ENCODE data around the gene ALS2.
"Not testable (repeated sequence)": the region's sequence is repeated elsewhere in the genome, so short reads cannot be mapped to it uniquely, and the experiment has no call there.

Gene ALS2

DNA sequence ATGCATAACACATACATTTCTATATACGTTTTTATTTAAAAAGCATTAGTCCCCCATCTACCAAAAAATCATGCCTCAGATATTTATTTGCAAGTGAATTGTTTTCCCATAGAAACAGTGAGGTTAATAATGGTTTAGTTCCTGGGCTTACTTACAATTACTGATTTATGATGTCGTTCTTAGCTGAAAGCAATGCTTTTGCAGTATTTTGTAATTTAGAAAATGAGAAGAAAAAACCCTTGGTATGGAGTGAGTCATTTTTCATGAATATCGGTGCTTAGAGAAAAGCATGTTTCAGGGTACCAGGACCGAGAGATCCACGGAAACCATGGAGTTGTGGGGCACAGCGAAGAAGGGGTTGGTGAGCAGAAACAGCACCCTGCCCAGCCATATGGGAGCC is 13.6 kb upstream of the ALS2 start:
- no peak for DNase-seq (ENCODE audit: low read depth, low spot score)

GRCh38 chr2:201793631-201794030 is 12.9 kb upstream of the ALS2 start:
- DNase-seq (ENCODE audit: low read depth, low spot score), result no peak

GRCh38 chr2:201790989-201791388 is 10.3 kb upstream of the ALS2 start:
- no peak for DNase-seq (ENCODE audit: low read depth, low spot score)

- no peak for DNase-seq (ENCODE audit: low read depth, low spot score)
These were observed 9.6 kb upstream of the ALS2 start for GRCh38 chr2:201790291-201790690.

DNA sequence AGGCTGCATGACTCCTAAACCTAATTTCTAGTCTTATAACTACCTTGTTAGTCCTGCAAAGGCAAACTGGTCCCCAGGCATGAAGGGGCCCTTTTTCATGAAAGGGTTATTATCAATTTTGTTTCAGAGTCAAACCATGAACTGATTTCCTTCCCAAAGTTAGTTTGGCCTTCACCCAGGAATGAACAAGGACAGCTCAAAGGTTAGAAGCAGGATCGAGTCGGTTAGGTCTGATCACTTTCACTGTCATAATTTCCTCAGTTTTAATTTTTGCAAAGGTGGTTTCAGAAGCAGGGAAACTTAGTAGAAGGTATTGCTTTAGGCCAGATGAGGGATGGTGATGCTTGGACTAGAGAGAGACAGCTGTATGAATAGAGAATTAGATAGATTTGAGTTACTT is 8.7 kb upstream of the ALS2 start:
- DNase-seq (ENCODE audit: low read depth, low spot score), result no peak

GRCh38 chr2:201788371-201788770 is 7.6 kb upstream of the ALS2 start:
- no peak for DNase-seq (ENCODE audit: low read depth, low spot score)

DNA sequence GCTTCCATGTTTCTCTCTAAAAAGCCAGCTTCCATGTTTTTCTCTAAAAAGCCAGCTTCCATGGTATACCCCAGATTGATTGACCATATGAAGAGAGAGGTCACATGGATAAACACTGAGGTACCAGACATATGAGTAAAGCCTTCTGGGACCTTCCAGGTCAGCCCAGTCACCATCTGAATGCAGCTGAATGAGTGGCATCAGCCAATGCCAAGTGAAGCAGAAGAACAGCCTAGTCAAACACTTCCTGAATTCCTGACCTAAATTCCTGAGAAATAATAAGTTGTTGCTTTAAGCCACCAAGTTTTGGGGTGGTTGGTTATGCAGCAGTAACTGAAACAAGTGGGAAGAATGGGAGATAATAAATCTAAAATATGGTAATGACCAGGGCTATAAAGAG is 5.7 kb upstream of the ALS2 start:
- no peak for DNase-seq (ENCODE audit: low read depth, low spot score)

DNA sequence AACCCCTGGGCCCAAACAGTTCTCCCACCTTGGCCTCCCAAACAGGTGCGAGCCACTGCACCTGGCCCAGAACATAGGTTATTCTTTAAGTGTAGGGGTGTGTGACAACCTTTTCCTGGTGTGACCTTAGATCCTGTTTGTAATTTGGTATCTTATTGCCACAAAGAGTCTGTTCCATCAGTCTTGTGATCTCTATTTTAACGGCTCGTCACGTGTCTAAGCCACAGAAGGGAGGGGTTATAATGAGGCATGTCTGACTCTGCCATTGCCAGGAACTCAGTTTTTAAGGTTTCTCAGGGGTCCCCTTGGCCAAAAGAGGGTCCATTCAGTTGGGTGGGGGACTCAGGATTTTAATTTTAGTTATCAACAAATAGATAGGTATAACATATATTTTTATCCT is 4.4 kb upstream of the ALS2 start:
- no peak for DNase-seq (ENCODE audit: low read depth, low spot score)

- no peak for DNase-seq (ENCODE audit: low read depth, low spot score)
These were observed 3.8 kb upstream of the ALS2 start for GRCh38 chr2:201784563-201784962.

DNA sequence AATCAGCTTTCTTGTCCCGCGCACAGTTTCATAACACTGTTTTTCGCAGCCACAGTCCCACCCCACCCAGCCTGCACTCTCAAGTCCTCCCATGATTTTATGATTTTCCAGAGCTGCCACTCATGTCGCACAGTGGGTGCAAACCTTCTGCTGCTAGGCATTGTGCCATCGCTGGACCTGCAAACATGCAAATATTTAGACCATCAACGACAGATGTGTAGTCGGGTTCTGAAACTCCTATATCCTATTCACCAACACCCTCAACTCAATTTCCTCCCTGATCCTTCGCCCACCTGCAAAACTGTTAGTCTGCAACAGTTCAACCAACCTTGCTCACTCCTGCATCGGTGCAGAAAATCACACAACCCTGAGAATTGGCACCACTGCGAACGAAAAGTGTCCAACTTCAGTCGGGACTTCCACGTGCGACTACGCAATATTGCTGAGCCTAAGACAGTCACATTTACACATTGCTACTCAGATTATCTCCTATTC is 871 bp upstream of the ALS2 start:
- no peak for DNase-seq (ENCODE audit: low read depth, low spot score)

DNA sequence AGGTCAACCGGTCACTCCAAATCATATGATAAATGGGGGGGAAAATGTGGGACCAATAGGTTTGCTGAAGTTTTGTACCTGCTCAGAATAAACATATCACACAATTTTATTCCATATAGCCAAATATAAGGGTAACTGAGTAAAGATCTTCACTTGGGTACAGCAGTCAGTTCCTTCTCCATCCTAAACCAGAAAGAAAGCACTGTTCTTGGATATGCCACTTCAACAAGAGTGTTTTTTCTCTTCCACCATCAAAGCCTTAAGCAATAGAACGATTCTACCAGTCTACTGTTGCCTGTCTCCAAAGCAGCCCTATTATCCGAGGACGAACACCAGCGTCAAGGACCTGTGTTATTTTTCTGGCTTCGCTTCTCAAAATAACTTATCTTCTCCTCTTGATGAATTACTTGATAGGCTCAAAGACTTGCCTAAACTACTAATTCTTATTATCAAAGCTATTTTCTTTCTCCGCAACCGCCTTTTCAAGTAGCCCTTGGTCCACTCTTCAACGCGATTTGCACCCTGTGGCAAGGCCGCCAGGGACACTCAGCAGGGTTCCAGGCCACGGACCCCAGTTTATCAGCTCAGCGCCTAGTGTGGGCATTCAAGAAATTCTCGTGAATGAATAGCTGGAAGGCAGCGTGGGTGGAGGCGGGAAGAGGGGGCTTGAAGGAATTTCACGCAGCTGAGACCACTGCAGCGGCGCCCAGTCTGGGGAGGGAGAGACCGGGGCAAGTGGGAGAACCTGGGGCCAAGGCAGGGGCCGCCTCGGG is 646 bp downstream of the ALS2 start:
- DNase-seq (ENCODE audit: low read depth, low spot score), result no peak

- DNase-seq (ENCODE audit: low read depth, low spot score), result no peak
These were observed 2.9 kb downstream of the ALS2 start for GRCh38 chr2:201777869-201778268.

- DNase-seq (ENCODE audit: low read depth, low spot score), result no peak
These were observed 3.7 kb downstream of the ALS2 start for GRCh38 chr2:201777043-201777442.

DNA sequence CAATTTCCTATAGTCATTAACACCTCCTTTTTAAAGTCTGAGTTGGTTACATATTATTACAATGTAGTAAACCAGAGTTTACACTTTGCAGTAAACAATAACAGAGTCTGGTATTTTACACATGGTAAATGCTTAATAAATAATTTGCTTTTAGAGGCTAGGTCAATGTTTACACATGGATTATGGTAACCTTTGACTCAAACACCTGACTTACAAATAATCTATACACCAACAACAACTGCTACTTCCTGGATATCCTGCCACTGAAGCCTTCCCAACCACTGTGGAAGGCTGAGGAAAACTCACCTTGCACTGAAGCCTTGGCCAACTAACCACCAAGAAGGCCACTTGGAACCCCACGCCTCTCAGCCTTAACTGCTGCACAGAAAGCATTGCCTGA is 5.4 kb downstream of the ALS2 start:
- DNase-seq (ENCODE audit: low read depth, low spot score), result no peak

GRCh38 chr2:201774546-201774945 is 6.2 kb downstream of the ALS2 start:
- DNase-seq (ENCODE audit: low read depth, low spot score), result no peak

GRCh38 chr2:201773990-201774389 is 6.7 kb downstream of the ALS2 start:
- no peak for DNase-seq (ENCODE audit: low read depth, low spot score)

DNA sequence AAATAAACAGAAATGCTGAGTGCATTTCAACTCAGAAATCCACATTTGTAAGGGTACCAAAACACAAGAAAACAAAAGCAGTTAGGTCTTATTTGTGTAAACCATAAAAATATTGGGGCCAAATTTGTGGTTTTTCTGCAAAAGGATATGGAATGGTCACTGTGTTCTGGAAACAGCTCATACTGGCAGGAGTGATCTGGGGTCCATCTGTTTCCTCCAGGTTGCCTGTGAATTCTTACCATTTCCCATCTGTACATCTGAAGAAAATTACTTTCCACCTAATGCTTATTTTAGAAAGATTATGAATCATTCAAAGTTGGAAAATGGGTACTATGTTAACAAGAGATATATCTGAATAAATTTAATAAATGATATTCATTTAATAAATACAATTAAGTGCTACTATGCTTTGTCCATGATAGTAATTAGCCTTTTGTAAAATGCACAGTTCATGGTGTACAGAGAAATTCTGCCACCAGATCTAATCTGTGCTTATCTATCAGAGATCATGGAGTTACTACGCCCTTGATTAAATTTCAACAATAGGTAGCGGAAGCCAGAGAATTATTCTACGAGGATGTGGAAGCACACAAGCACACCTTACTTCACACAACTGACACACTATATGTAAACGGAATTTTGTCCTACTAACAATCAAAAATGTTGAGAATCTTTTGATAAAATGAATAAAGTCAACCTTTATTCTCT is 10.9 kb downstream of the ALS2 start:
- DNase-seq (ENCODE audit: low read depth, low spot score), result no peak

DNA sequence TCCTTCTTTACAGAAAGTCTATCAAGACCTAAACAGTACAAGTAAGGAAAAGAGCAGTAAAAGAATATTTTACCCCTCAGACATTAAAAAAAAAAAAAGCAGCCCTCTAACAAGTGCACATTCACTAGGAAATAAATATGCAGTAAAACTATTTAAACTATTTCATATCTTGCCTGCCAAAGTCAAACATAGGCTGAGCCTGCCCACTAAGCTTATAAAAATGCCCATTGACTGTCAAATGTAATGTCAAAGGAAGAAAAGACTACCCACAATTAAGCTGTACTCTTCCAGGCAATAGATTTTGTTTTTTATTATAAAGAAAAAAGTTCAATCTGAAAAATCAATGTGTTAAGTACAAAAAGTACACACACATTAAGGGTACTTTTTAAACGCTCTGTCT is 11.8 kb downstream of the ALS2 start:
- no peak for DNase-seq (ENCODE audit: low read depth, low spot score)

DNA sequence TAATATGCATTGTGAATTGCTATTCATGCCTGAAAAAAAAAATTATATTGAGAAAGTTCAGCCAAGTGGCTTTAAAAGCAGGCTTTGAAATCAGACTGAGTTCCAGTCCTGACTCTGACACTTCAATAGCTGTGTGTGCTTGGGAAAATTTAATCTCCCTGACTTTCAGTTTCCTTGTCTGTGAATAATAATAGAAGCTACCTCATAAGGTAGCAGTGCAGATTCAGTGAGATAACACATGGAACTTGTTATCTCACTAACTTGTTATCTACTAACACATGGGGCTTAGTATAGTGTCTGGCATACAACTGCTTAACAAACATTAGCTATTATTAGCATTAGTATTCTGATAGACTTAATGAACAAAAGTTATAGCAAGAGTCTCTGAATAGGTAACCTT is 14.9 kb downstream of the ALS2 start:
- no peak for DNase-seq (ENCODE audit: low read depth, low spot score)

- DNase-seq (ENCODE audit: low read depth, low spot score), result not testable (repeated sequence)
These were observed 16.3 kb downstream of the ALS2 start for GRCh38 chr2:201764469-201764868.

GRCh38 chr2:201761101-201761500 is 19.6 kb downstream of the ALS2 start:
- no peak for DNase-seq (ENCODE audit: low read depth, low spot score)

DNA sequence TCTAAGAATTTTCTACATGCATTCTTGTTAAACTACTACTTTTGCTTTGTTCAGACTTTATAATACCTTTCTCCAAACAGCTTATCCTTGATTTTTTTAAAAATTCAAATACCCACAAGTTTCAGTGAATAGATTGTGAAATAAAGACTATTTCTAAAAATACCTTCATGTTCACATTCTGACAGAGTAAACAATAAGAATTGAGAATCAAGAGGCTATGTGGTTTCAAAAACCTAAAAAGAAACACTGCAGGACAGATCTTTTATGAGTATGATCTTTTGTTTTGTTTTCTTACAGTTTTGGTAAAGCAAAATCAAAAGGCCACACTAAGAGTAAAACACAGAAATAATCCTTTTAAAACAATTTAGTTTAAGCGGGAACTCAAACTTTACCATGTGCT is 21.2 kb downstream of the ALS2 start:
- no peak for DNase-seq (ENCODE audit: low read depth, low spot score)

DNA sequence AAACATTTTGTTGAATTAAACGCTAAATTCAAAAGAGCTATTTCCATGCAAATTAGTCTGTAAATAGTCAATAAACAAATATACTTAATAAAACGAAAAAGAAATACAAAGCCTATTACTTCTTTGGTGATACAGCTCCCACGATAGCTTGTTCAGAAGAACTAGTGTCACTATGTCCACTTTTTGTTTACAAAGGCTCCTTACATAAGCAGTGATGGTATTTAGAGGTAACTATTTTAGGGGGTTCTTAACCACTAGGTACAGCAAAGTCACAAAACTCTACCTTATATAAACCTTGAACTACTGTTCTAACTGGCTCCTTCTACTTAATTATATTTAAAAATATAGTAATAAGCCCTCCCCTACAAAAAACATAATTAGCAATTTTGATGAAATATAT is 21.9 kb downstream of the ALS2 start:
- DNase-seq (ENCODE audit: low read depth, low spot score), result no peak
